ENCODE results near the gene PARD6G.

DNA sequence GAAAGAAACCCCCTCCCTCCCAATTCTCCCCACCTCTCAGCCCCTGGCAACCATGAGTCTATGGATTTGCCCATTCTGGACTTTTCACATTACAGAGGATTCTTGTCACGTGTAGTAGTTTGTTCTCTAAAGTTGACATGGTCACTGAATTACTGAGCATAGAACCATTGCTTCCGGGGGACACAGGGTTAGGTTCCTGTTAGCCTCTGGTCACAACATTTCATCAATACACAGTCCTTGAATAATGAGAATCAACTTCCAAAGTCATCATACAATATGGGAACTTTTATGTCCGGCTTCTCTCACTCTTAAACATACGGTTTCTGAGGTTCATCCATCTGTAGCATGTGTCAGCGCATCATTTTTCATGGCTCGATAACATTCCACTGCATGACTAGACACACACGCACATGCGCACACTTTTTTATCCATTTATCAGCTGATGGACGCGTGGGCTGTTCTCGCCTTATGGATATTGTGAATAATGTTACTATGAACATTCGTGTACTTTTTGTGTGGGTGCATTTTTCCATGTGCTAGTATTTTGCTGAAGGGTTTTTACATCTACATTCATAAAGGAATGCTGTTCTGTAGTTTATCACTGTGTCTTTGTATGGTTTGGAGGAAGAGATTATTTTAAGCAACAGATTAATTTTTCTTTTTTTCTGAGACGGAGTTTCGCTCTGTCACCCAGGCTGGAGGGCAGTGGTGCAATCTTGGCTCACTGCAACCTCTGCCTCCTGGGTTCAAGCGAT is 48.1 kb downstream of the PARD6G start:
- TF ChIP-seq CTCF (IDR thresholded peaks at IDR 0.05) = no peak
- no peak for TF ChIP-seq POLR2A (IDR thresholded peaks at IDR 0.05)
